ENCODE data around the gene EMC8.
"Not testable (repeated sequence)": the region's sequence is repeated elsewhere in the genome, so short reads cannot be mapped to it uniquely, and the experiment has no call there.

Gene EMC8

DNA sequence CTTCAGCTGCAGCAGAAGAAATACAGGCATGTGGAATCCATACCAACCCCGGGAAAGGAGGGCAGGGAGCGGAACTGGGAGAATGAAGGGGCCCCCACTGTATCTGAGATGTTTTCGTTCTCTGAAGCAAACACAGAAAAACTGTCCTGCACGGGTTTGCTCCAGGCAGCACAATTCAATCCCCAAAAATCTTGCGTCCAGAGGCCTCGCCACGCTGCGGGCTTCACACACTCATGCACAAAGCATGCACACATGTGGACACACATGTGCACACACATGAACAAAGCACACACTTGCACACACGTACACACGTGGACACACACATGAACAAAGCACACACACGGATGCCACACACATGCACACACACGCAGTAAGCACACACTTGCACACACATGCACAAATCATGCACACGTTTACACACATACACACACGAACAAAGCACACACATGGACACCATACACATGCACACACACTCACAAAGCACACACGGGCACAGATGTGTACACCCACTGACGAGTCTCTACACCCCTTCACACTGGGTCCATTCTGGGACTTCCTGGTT, 27.4 kb upstream of the EMC8 start:
- Mint-ChIP-seq H3K27me3 (peaks cover 26% of the 10 kb centered on the region), H3K4me1 (ENCODE audit: low read depth) (peaks cover 20% of the 10 kb centered on the region), H3K27ac (no peak overlapping the region), H3K36me3 (ENCODE audit: low read depth) (no peaks in the 10 kb centered on the region), H3K4me3 (no peak overlapping the region), H3K9me3 (no peaks in the 10 kb centered on the region)

- Mint-ChIP-seq H3K9me3 (no peaks in the 10 kb centered on the region), H3K36me3 (ENCODE audit: low read depth) (no peaks in the 10 kb centered on the region), H3K4me1 (ENCODE audit: low read depth) (peaks cover 23% of the 10 kb centered on the region), H3K27ac (no peak overlapping the region), H3K4me3 (no peak overlapping the region), H3K27me3 (peaks cover 15% of the 10 kb centered on the region)
Observed at GRCh38 chr16:85825326-85825725, 26.0 kb upstream of the EMC8 start.

DNA sequence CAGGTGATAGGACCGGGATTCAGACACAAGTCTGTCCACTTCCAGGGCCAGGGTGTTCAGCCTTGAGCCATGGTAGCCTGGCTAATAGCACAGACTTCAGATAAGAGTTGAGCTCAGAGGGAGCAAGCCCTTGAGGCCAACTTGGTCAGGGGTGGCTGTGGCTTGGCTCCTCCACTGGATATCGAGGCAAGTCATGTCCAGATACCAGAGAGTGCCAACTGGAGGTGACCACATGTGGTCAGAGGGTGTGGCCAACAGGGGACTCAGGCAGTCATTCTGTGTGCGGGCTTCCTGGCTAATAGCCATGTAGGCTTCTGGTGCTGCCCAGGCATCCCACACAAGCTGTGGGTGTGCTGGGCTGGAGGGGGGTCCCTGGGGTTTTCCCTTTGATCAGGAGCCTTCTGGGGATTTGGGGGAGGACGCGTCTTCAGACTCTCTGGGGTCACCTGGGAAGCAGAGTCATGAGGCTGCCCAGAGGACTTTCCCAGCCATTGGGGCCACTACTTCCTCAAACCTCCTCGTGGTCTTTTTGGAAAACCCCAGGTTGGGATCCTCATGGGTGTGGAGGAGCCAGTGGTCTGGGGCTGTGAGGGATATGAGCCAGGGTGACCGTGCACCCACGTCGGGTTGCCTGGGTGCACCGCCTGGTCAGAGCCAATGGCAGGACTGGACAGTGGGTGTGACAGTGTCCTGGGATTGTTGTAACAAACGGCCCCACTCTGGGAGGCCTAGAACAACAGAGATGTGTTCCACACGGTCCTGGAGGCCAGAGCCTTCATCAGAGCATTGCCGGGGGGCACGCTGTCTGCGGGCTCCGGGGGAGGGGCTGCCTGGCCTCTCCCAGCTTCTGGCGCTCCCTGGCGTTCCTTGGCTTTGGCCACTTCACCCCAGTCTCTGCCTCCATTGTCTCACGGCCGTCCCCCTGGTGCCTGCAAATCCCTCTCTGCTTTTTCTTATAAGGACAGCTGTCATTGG, 25.1 kb upstream of the EMC8 start:
- Mint-ChIP-seq H3K4me1 (ENCODE audit: low read depth) (peaks cover 20% of the 10 kb centered on the region), H3K4me3 (no peak overlapping the region), H3K36me3 (ENCODE audit: low read depth) (no peaks in the 10 kb centered on the region), H3K27ac (no peak overlapping the region), H3K9me3 (no peaks in the 10 kb centered on the region), H3K27me3 (peaks cover 13% of the 10 kb centered on the region)

GRCh38 chr16:85823328-85823920, 24.1 kb upstream of the EMC8 start:
- H3K27ac Mint-ChIP-seq, result no peak overlapping the region
- no peak overlapping the region for H3K4me3 Mint-ChIP-seq
- peaks cover 16% of the 10 kb centered on the region for H3K4me1 Mint-ChIP-seq (ENCODE audit: low read depth)
- H3K9me3 Mint-ChIP-seq, result no peaks in the 10 kb centered on the region
- peaks cover 4% of the 10 kb centered on the region for H3K27me3 Mint-ChIP-seq
- no peaks in the 10 kb centered on the region for H3K36me3 Mint-ChIP-seq (ENCODE audit: low read depth)

DNA sequence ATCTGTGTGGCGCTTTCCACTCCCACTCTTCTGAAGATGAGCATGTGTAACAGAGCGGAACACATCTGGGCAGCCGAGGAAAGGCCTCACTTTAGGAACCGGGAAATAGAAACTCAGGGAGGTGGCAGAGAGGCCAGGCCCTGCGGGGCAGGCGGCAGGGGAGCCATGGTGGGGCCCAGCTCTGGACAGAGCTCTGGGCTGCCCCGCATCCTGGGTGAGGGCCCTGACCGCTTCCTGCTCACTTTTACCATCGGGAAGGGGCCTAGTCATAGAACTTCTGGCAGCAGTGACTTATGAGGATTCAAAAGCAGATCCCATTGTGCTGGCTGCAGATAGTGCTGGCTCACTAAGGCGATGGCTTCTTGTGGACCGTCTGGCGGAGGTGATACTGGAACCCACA, 22.8 kb upstream of the EMC8 start:
- Mint-ChIP-seq H3K27ac (no peak overlapping the region), H3K4me1 (ENCODE audit: low read depth) (peaks cover 16% of the 10 kb centered on the region), H3K27me3 (peaks cover 4% of the 10 kb centered on the region), H3K4me3 (no peak overlapping the region), H3K9me3 (no peaks in the 10 kb centered on the region), H3K36me3 (ENCODE audit: low read depth) (no peaks in the 10 kb centered on the region)

DNA sequence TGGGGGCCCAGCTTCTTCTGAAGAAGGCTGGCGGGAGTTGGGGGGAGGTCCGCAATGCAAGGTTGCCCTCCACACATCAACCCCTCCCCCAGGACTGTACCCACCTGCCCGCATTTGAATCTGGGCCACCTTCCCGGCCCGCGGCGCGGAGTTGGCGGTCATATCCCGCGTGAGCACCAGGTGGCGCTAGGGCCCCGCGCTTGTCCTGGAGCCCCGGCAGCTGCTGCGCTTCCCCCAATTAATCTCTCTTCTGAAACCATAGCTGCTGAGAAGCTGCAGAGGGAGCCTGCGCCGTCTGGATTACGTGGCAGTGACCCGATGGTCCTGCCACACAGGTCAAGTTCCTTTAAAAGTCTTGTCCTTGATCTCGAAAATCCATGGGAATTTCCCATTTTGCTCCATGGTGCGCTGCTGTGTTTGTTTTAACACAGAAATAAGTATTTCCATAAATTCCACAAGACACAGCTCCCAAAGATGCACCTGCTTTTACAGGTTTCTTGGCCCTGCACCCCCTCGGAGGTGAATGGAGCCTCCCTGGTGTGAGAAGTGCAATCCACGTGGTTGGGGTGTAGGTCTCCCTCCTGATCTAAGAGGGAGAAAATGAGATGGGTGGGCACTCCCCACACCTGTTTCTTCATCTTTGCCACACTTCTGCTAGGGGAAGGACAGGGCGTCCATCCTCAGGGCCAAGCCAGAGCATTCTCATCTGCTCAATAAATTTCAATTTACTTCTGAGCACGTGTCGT, 22.2 kb upstream of the EMC8 start:
- H3K4me3 Mint-ChIP-seq, result no peak overlapping the region

GRCh38 chr16:85820604-85821372, 21.4 kb upstream of the EMC8 start:
- peaks cover 4% of the 10 kb centered on the region for H3K27me3 Mint-ChIP-seq
- peaks cover 16% of the 10 kb centered on the region for H3K4me1 Mint-ChIP-seq (ENCODE audit: low read depth)
- no peak overlapping the region for H3K4me3 Mint-ChIP-seq
- H3K27ac Mint-ChIP-seq, result no peak overlapping the region
- no peaks in the 10 kb centered on the region for H3K9me3 Mint-ChIP-seq
- H3K36me3 Mint-ChIP-seq (ENCODE audit: low read depth), result no peaks in the 10 kb centered on the region

More for the DNA sequence above, 22.2 kb upstream of the EMC8 start:
- Mint-ChIP-seq H3K27ac (no peak overlapping the region), H3K27me3 (peaks cover 4% of the 10 kb centered on the region), H3K4me1 (ENCODE audit: low read depth) (peaks cover 16% of the 10 kb centered on the region), H3K36me3 (ENCODE audit: low read depth) (no peaks in the 10 kb centered on the region), H3K9me3 (no peaks in the 10 kb centered on the region)

DNA sequence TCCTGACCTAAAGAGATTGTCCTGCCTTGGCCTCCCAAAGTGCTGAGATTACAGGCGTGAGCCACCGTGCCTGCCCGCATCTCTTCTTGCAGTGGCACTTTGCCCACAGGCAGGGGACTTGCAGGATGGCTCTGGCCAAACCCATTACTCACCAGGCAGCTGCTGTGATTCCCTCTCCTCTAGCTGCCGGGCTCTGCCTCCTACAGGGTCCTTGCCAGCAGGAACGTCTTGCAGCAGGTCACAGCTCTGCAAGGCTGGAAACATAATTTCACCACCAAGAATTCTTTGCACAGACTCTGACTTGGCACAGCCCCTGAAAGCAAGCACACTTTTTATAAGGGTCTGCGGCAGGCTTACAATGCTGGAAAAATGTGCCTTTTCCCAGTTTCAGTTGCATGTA, 20.4 kb upstream of the EMC8 start:
- no peaks in the 10 kb centered on the region for H3K9me3 Mint-ChIP-seq

GRCh38 chr16:85819245-85819644, 19.9 kb upstream of the EMC8 start:
- Mint-ChIP-seq H3K9me3 (no peaks in the 10 kb centered on the region), H3K27me3 (peaks cover 9% of the 10 kb centered on the region), H3K27ac (no peak overlapping the region), H3K4me1 (ENCODE audit: low read depth) (peaks cover 12% of the 10 kb centered on the region), H3K4me3 (no peak overlapping the region), H3K36me3 (ENCODE audit: low read depth) (no peaks in the 10 kb centered on the region)

More for the DNA sequence above, 20.4 kb upstream of the EMC8 start:
- H3K27ac Mint-ChIP-seq, result no peak overlapping the region
- no peaks in the 10 kb centered on the region for H3K36me3 Mint-ChIP-seq (ENCODE audit: low read depth)
- H3K4me1 Mint-ChIP-seq (ENCODE audit: low read depth), result peaks cover 16% of the 10 kb centered on the region
- peaks cover 4% of the 10 kb centered on the region for H3K27me3 Mint-ChIP-seq
- no peak overlapping the region for H3K4me3 Mint-ChIP-seq

GRCh38 chr16:85817195-85817594, 17.9 kb upstream of the EMC8 start:
- H3K27me3 Mint-ChIP-seq, result peaks cover 12% of the 10 kb centered on the region
- not testable (repeated sequence) for H3K4me3 Mint-ChIP-seq; H3K27ac Mint-ChIP-seq; H3K36me3 Mint-ChIP-seq (ENCODE audit: low read depth); H3K9me3 Mint-ChIP-seq
- H3K4me1 Mint-ChIP-seq (ENCODE audit: low read depth), result peaks cover 12% of the 10 kb centered on the region

DNA sequence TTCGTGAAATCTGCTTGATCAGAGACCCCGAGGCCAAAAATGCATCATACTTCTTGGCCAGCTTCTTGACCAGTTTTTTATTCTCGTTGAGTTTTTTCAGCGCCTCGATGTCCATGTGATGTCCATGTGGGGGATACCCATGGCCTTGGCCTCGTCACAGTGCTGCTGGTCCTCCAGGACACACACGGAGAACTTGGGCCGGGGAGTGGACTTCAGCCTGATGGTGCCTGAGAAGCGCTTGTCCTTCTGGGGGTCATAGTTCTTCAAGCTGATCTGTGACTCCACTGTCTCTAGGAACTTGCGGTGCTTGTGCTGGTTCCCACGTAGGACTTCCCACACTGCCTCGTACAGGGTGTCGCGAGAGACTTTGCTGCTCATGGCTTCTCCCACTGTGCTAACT, 16.8 kb upstream of the EMC8 start:
- H3K9me3 Mint-ChIP-seq, result no peaks in the 10 kb centered on the region
- H3K36me3 Mint-ChIP-seq (ENCODE audit: low read depth), result no peaks in the 10 kb centered on the region
- peaks cover 17% of the 10 kb centered on the region for H3K27me3 Mint-ChIP-seq
- no peak overlapping the region for H3K27ac Mint-ChIP-seq
- no peak overlapping the region for H3K4me3 Mint-ChIP-seq
- H3K4me1 Mint-ChIP-seq (ENCODE audit: low read depth), result peaks cover 6% of the 10 kb centered on the region

DNA sequence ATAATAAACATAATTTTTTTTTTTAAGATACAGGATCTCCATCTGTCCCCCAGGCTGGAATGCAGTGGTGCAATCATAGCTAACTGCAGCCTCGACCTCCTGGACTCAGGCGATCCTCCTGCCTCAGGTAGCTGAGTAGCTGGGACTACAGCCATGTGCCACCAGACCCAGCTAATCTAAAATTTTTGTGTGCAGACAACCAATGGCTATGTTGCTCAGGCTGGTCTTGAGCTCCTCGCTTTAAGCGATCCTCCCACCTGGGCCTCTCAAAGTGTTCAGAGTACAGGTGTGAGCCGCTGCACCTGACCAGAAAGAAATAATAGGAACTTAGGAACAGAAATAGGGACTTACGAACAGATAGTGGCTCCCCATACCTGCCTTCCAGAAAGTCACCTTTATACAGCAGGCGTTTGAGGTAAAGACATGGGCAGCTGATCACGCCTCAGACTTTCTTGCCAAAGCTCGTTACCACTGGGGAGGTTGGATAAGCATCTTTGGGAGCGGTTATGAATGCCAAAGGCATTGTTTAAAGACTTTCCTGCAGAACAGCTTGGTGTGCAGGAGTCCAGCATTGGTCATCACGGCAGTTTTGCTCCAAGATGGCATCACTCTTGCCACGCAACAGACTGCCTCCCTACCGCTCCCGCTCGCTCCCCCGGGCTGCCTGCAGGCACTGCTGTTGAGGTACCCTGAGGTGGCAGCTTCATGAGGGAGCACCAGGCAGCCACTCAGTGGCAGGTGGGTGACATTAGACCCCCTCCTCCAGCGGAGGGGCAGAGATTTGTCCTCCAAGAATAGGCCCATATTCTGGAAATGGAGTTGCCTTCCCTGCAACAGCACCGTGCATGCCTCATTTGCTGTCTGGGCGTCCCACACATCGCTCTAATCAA, 13.7 kb upstream of the EMC8 start:
- no peaks in the 10 kb centered on the region for H3K9me3 Mint-ChIP-seq
- H3K27me3 Mint-ChIP-seq, result peaks cover 13% of the 10 kb centered on the region
- H3K27ac Mint-ChIP-seq, result no peak overlapping the region
- no peak overlapping the region for H3K4me3 Mint-ChIP-seq
- H3K36me3 Mint-ChIP-seq (ENCODE audit: low read depth), result no peaks in the 10 kb centered on the region
- no peaks in the 10 kb centered on the region for H3K4me1 Mint-ChIP-seq (ENCODE audit: low read depth)

DNA sequence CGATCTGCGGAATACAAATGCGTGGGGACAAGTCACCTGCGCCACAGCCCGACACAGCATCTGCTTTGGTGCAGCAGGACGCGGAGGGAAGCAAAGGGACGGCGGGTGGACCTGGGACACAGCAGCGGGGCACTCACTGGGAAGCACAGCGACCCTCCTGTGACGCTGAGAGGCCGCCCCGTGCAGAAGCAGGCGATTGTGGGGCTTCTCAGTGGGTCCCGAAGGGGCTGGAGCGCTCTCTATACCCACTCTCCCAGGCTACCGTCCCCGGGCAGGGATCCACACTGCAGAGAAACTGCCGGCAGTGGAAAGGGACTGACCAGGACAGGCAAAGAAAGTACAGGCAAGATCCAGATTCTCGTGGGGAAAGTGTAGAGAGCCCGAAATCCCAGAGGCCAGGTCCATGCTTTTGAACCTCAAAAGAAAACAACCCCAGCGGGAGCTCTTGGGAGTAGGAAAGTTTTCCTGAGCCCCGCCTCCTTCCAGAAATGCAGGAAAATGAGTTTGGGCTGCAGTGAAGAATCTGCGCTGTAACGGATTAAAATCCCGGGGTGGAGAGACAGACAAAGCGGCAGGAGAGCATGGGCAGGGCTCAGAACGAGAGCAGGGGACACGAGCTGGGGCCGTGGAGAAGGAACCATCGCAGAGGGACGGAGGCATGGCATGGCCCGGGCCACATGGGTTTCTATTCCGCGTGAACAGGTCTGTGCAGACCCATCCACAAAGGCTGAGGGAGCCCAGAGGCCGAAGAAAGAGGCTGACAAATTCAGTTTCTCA, 12.9 kb upstream of the EMC8 start:
- H3K27me3 Mint-ChIP-seq, result peaks cover 13% of the 10 kb centered on the region

More for the DNA sequence above, 12.9 kb upstream of the EMC8 start:
- Mint-ChIP-seq H3K4me3 (no peak overlapping the region), H3K36me3 (ENCODE audit: low read depth) (peaks cover 2% of the 10 kb centered on the region), H3K4me1 (ENCODE audit: low read depth) (no peaks in the 10 kb centered on the region), H3K27ac (no peak overlapping the region), H3K9me3 (no peaks in the 10 kb centered on the region)

Data from stimulated activated naive CD8-positive, alpha-beta T cell treated with anti-CD3 and anti-CD28 coated beads, Interleukin-15, Interleukin-2, amounts not matched to agents 100 ng/mL and 50 ng/mL, for 24 hours (primary cell).